ENCODE results near the gene SPTBN4. TPM values are rescaled to one million over a fixed set of nuclear protein-coding genes. Genes with fewer than 3 reads are reported as not detected.
"Not testable (repeated sequence)": the region's sequence is repeated elsewhere in the genome, so short reads cannot be mapped to it uniquely, and the experiment has no call there.

SPTBN4 gene
- total and polyA plus RNA-seq, 10 donors, result 0.30 to 2.3 (median 0.66) TPM

DNA sequence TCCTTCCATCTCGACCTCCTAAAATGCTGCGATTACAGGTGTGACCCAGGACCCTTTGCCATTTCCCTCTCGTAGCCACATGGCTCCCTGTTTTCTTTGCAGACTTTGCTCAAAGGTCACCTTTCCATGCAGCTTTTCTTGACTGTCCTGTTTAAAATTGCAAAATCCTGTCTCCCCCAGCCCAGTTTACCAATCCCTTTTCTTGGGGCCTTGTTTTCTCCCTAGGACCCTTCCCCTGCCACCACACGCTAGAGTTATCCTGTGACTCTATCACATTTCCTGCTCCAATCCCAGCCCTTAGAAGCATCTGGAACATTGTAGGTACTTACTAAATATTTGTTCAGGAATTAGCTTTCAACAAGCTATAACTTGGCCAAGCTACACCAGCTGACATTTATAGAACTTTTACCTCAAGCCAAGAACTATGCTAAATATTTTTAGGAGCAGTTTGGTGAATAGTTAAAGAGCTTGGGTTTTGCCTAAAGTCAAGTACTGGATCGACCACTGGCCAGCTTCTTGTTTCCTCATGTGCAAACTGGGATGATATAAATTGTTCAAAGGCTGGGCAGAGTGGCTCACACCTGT is 13.6 kb upstream of the SPTBN4 start:
- Histone ChIP-seq H3K27ac (no peak overlapping the region), H3K4me3 (no peak overlapping the region), H3K9me3 (no peaks in the 10 kb centered on the region), H3K4me1 (no peaks in the 10 kb centered on the region), H3K36me3 (peaks cover 0 to 95% (median 5%) of the 10 kb centered on the region in 6 donors), H3K27me3 (replicated peaks in 1 of 7) (no peaks in the 10 kb centered on the region)
- TF ChIP-seq POLR2A (IDR thresholded peaks at IDR 0.05), result no peak
- TF ChIP-seq, protein P1, sequence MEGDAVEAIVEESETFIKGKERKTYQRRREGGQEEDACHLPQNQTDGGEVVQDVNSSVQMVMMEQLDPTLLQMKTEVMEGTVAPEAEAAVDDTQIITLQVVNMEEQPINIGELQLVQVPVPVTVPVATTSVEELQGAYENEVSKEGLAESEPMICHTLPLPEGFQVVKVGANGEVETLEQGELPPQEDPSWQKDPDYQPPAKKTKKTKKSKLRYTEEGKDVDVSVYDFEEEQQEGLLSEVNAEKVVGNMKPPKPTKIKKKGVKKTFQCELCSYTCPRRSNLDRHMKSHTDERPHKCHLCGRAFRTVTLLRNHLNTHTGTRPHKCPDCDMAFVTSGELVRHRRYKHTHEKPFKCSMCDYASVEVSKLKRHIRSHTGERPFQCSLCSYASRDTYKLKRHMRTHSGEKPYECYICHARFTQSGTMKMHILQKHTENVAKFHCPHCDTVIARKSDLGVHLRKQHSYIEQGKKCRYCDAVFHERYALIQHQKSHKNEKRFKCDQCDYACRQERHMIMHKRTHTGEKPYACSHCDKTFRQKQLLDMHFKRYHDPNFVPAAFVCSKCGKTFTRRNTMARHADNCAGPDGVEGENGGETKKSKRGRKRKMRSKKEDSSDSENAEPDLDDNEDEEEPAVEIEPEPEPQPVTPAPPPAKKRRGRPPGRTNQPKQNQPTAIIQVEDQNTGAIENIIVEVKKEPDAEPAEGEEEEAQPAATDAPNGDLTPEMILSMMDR (IDR thresholded peaks at IDR 0.05 in 8 of 11, conservative IDR thresholded peaks at IDR 0.05 in 3 of 11), result no peak
- no peak for TF ChIP-seq POLR2AphosphoS5 (IDR thresholded peaks at IDR 0.05)
- no peak for DNase-seq
- intact Hi-C loops (cut with DNase I; ENCODE audit: low total_unique reads), result no loop called here
- 88 to 92% (median 91%) methylated on average over 5 of the region's 5 CpGs for WGBS, 5 donors

DNA sequence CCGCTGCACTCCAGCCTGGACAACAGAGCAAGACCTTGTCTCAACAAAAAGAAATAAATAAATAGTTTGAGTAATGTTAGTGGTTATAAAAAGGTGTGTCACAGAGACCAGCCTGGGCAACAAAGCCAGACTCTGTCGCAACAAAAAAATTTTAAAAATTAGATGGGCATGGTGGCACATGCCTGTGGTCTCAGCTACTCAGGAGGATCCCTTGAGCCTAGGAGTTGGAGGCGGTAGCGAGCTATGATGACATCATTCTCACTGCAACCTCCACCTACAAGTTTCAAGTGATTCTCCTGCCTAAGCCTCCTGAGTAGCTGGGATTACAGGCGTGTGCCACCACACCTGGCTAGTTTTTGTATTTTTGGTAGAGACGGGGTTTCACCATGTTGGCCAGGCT is 12.9 kb upstream of the SPTBN4 start:
- intact Hi-C loops (cut with DNase I; ENCODE audit: low total_unique reads); H3K27me3 ChIP-seq (replicated peaks in 1 of 7); H3K27ac ChIP-seq; DNase-seq; H3K9me3 ChIP-seq; H3K4me1 ChIP-seq; H3K4me3 ChIP-seq: not testable (repeated sequence)
- peaks cover 0 to 91% (median 5%) of the 10 kb centered on the region in 6 donors for H3K36me3 ChIP-seq
- WGBS, 5 donors, result 84 to 94% (median 92%) methylated on average over 6 of the region's 6 CpGs

DNA sequence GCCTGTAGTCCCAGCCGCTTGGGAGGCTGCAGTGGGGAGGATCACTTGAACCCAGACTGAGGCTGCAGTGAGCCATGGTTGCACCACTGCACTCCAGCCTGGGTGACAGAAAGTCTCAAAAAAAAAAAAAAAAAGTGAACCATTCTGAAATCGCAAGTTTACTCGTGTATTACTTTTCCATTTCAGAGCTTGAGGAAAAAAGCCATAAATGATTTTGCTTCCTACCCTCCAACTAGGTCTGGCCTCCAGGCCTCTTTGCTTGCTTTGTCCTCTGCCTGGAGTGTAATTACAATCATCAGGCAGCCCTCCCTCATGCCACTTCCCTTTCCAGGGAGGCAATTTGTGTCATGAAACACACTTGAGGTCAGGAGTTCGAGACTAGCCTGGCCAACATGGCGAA is 9.8 kb upstream of the SPTBN4 start:
- Histone ChIP-seq H3K36me3 (peaks cover 0 to 68% (median 5%) of the 10 kb centered on the region in 6 donors), H3K4me3 (no peak overlapping the region), H3K4me1 (peaks cover 0 to 16% (median 11%) of the 10 kb centered on the region in 6 donors), H3K9me3 (no peaks in the 10 kb centered on the region), H3K27me3 (replicated peaks in 1 of 7) (no peaks in the 10 kb centered on the region), H3K27ac (no peak overlapping the region)
- intact Hi-C loops (cut with DNase I; ENCODE audit: low total_unique reads), result no loop called here
- DNase-seq, result no peak
- TF ChIP-seq POLR2AphosphoS5 (IDR thresholded peaks at IDR 0.05), result no peak
- TF ChIP-seq, protein P1 (IDR thresholded peaks at IDR 0.05 in 8 of 11, conservative IDR thresholded peaks at IDR 0.05 in 3 of 11), result no peak
- TF ChIP-seq POLR2A (IDR thresholded peaks at IDR 0.05), result no peak
- WGBS, 5 donors, result 82 to 89% (median 88%) methylated on average over 5 of the region's 5 CpGs

DNA sequence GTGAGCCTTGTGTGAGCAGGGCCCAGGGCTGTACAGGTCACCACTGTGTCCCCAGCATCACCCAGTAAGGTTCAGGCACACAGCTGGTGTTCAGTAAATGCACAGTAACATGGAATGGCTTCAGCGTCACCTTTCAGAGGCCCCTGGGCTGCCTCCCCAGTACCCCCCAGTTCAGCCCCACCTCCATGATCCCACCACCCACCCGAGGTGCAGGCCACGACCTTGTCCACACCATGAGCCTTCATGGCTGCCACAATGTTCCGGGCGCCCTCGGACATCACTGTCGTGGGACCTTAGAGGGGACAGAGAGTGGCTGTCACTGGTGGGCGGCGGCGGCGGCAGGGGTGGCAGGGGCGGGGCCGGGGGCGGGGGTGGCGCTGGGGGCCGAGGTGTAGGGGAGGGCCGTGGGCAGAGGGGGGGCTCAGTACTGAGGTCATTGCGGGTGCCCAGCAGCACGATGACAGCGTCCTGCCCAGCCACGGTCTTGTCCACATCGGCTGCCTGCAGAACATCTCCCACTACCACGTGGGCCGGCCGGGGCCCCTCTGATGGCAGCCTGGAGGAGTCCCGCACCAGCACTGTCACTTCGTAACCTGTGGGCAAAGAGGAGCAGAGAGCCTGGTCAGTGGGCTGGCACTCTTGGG is 8.7 kb upstream of the SPTBN4 start:
- no peak for DNase-seq
- no peak overlapping the region for H3K27ac ChIP-seq
- peaks cover 0 to 58% (median 5%) of the 10 kb centered on the region in 6 donors for H3K36me3 ChIP-seq
- intact Hi-C loops (cut with DNase I; ENCODE audit: low total_unique reads), result no loop called here
- no peaks in the 10 kb centered on the region for H3K27me3 ChIP-seq (replicated peaks in 1 of 7)
- 90 to 92% (median 91%) methylated on average over 17 to 27 of the region's 27 CpGs for WGBS, 5 donors
- no peaks in the 10 kb centered on the region for H3K9me3 ChIP-seq
- TF ChIP-seq, protein P1 (IDR thresholded peaks at IDR 0.05 in 8 of 11, conservative IDR thresholded peaks at IDR 0.05 in 3 of 11), result no peak
- peak in 1 of 3 donors; percentile 5 for TF ChIP-seq POLR2AphosphoS5 (IDR thresholded peaks at IDR 0.05)
- H3K4me1 ChIP-seq, result peaks cover 0 to 27% (median 14%) of the 10 kb centered on the region in 6 donors
- no peak overlapping the region for H3K4me3 ChIP-seq
